Esophagus muscularis mucosa (tissue), 3 donors: Measurements from ENCODE around the gene NPLOC4.

ENCODE experiments used
- CTCF ChIP-seq, 3 experiments: fragments of 200-600 bp in 2 of 3; fragments of 450-650 bp in 1 of 3; sonication (generic) in 2 of 3; IDR thresholded peaks; one replicate each; pipeline ENCODE4 v1.5.1; 2017 to 2019; ENCODE audit warnings: antibody characterized with exemption in 3 of 3, mild to moderate bottlenecking in 2 of 3, moderate library complexity in 1 of 3
- POLR2A ChIP-seq: fragments of 450-650 bp; IDR thresholded peaks from one replicate; pipeline ENCODE4 v1.6.1; 2017; ENCODE audit warnings: antibody characterized with exemption, moderate library complexity, mild to moderate bottlenecking, low read depth

- TF ChIP-seq CTCF (IDR thresholded peaks at IDR 0.05) (no peak), POLR2A (no peak)
Observed at GRCh38 chr17:81549826-81550225, 87.1 kb downstream of the NPLOC4 start.
